ENCODE data around the gene TRAPPC12. TPM values are rescaled to one million over a fixed set of nuclear protein-coding genes. Genes with fewer than 3 reads are reported as not detected.
"Not testable (repeated sequence)": the region's sequence is repeated elsewhere in the genome, so short reads cannot be mapped to it uniquely, and the experiment has no call there.

The TRAPPC12 gene
- total RNA-seq, 1 donor from 2014 or later, result 95.4 TPM

GRCh38 chr2:3493615-3494007 lies 114.1 kb downstream of the TRAPPC12 start:
- TF ChIP-seq CTCF (IDR thresholded peaks at IDR 0.05), result no peak
- Mint-ChIP-seq H3K4me1 (no peaks in the 10 kb centered on the region), H3K4me3 (no peak overlapping the region), H3K36me3 (ENCODE audit: low read depth) (peaks cover 30% of the 10 kb centered on the region), H3K9me3 (no peaks in the 10 kb centered on the region), H3K27me3 (no peaks in the 10 kb centered on the region), H3K27ac (no peak overlapping the region)
- intact Hi-C loops (cut with micrococcal nuclease), result no loop called here
- ATAC-seq (ENCODE audit: low read depth) (no peak), DNase-seq (no peak)
- CTCF ChIA-PET, result interaction anchor here (1.1 kb wide), 1 partner anchor 69 kb away, joined by 4 read pairs; no protein-coding TSS in a partner anchor
- POLR2A ChIA-PET, result no interaction called here

GRCh38 chr2:3494984-3495666 lies 115.6 kb downstream of the TRAPPC12 start:
- no peaks in the 10 kb centered on the region for H3K4me1 Mint-ChIP-seq
- ATAC-seq (ENCODE audit: low read depth) (no peak), DNase-seq (no peak)
- H3K4me3 Mint-ChIP-seq, result no peak overlapping the region
- intact Hi-C loops (cut with micrococcal nuclease), result no loop called here
- H3K27ac Mint-ChIP-seq, result no peak overlapping the region
- ChIA-PET CTCF (no interaction called here), POLR2A (no interaction called here)
- no peak for TF ChIP-seq CTCF (IDR thresholded peaks at IDR 0.05)
- H3K36me3 Mint-ChIP-seq (ENCODE audit: low read depth), result peaks cover 44% of the 10 kb centered on the region
- H3K9me3 Mint-ChIP-seq, result no peaks in the 10 kb centered on the region
- no peaks in the 10 kb centered on the region for H3K27me3 Mint-ChIP-seq

DNA sequence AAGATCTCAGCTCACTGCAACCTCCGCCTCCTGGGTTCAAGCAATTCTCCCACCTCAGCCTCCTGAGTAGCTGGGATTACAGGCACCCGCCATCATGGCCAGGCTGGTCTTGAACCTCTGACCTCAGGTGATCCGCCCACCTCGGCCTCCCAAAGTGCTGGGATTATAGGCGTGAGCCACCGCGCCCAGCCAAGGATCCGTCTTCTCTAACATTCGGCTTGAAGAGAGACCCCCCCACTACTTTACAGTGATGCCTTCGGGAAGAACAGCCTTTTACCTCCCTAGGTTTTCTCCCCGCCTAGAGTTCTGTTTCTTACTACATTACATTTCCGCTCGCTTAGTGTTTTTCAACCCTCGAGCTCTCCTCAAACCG lies 117.2 kb downstream of the TRAPPC12 start:
- H3K4me1 Mint-ChIP-seq; H3K27me3 Mint-ChIP-seq; intact Hi-C loops (cut with micrococcal nuclease); ATAC-seq (ENCODE audit: low read depth); CTCF ChIA-PET; DNase-seq; H3K27ac Mint-ChIP-seq; H3K9me3 Mint-ChIP-seq; H3K4me3 Mint-ChIP-seq; POLR2A ChIA-PET: not testable (repeated sequence)
- peaks cover 55% of the 10 kb centered on the region for H3K36me3 Mint-ChIP-seq (ENCODE audit: low read depth)

GRCh38 chr2:3498783-3499394 lies 119.4 kb downstream of the TRAPPC12 start:
- no peak for DNase-seq
- H3K4me3 Mint-ChIP-seq, result no peak overlapping the region
- CTCF ChIA-PET, result no interaction called here
- peaks cover 66% of the 10 kb centered on the region for H3K36me3 Mint-ChIP-seq (ENCODE audit: low read depth)
- TF ChIP-seq CTCF (IDR thresholded peaks at IDR 0.05), result no peak
- no peaks in the 10 kb centered on the region for H3K27me3 Mint-ChIP-seq
- H3K27ac Mint-ChIP-seq, result no peak overlapping the region
- no peak for ATAC-seq (ENCODE audit: low read depth)
- intact Hi-C loops (cut with micrococcal nuclease), result no loop called here
- H3K4me1 Mint-ChIP-seq, result no peaks in the 10 kb centered on the region
- POLR2A ChIA-PET, result no interaction called here
- no peaks in the 10 kb centered on the region for H3K9me3 Mint-ChIP-seq

- Mint-ChIP-seq H3K4me1 (no peaks in the 10 kb centered on the region), H3K27ac (no peak overlapping the region), H3K36me3 (ENCODE audit: low read depth) (peaks cover 77% of the 10 kb centered on the region), H3K4me3 (no peak overlapping the region), H3K27me3 (no peaks in the 10 kb centered on the region), H3K9me3 (no peaks in the 10 kb centered on the region)
- no peak for TF ChIP-seq CTCF (IDR thresholded peaks at IDR 0.05)
- ATAC-seq (ENCODE audit: low read depth) (no peak), DNase-seq (no peak)
- intact Hi-C loops (cut with micrococcal nuclease), result no loop called here
- ChIA-PET POLR2A (no interaction called here), CTCF (no interaction called here)
Observed at GRCh38 chr2:3500326-3500899, 120.9 kb downstream of the TRAPPC12 start.
